Measurements from ENCODE around the gene TTC39A. TPM values are rescaled to one million over a fixed set of nuclear protein-coding genes. Genes with fewer than 3 reads are reported as not detected.
A peak's percentile ranks its signal among the peaks of the same experiment; 100 is the strongest.

The TTC39A gene
- total RNA-seq, 1 experiment from 2014 or later, result 0.35 TPM

DNA sequence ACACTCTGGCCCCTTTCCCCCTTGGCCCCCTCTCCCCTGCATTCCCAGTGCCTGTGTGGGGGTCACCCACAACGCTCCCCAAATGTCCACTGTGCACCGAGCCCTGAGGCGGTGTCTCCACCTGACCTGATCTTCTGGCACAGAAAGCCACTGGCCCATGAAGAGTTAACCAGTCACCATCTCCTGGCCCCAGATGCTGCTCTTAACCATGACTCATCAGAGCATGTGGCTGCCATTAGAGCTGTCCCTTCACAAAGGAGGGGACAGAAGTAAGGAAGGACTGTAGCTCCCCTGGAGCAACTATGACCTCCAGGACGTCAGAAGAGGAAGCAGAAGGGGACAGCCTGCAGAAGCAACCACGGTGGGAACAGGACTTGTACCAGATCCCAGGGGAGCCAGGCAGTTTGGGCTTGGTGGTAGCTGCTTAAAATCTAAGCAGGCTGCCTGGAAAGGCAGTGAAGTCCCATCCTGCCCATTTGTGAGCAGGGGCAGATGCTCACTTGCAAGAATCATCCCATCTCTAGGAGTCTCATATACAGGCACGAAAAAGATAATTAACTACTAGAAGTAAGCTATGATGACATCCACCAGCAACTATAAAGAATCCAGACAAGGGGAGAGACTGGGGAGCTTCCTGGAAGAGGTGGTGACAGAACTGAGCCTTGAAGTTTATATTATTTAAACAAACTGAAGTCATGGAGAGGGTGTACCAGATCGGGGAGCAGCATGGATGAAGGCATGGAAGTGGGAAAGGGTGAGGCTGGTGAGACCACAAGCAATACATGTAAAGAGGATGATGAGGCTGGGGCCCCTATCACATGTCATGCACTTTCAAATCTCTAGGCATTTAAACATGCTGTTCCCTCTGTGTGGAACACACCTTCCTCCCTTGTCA lies 1.1 kb upstream of the TTC39A start:
- no peaks in the 10 kb centered on the region for H3K27me3 Mint-ChIP-seq (ENCODE audit: insufficient read depth, unreplicated experiment)
- TF ChIP-seq, protein P1, sequence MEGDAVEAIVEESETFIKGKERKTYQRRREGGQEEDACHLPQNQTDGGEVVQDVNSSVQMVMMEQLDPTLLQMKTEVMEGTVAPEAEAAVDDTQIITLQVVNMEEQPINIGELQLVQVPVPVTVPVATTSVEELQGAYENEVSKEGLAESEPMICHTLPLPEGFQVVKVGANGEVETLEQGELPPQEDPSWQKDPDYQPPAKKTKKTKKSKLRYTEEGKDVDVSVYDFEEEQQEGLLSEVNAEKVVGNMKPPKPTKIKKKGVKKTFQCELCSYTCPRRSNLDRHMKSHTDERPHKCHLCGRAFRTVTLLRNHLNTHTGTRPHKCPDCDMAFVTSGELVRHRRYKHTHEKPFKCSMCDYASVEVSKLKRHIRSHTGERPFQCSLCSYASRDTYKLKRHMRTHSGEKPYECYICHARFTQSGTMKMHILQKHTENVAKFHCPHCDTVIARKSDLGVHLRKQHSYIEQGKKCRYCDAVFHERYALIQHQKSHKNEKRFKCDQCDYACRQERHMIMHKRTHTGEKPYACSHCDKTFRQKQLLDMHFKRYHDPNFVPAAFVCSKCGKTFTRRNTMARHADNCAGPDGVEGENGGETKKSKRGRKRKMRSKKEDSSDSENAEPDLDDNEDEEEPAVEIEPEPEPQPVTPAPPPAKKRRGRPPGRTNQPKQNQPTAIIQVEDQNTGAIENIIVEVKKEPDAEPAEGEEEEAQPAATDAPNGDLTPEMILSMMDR (IDR thresholded peaks at IDR 0.05; ENCODE audit: unreplicated experiment), result no peak
- BruUV-seq (replicated peaks), result no TSS peak
- POLR2A ChIA-PET, result interaction anchor here (0.5 to 1.3 kb wide), 4 partner anchors 16 to 94 kb away, joined by 3 to 5 read pairs (median 4); no protein-coding TSS in a partner anchor
- H3K27ac Mint-ChIP-seq (ENCODE audit: low read depth, unreplicated experiment), result peak overlapping the region; percentile 26
- peaks cover 13% of the 10 kb centered on the region for H3K4me1 Mint-ChIP-seq (ENCODE audit: insufficient read depth, unreplicated experiment)
- no peaks in the 10 kb centered on the region for H3K9me3 Mint-ChIP-seq (ENCODE audit: unreplicated experiment)
- intact Hi-C loops (cut with micrococcal nuclease), result no loop called here
- H3K36me3 Mint-ChIP-seq (ENCODE audit: insufficient read depth, unreplicated experiment), result no peaks in the 10 kb centered on the region
- DNase-seq (ENCODE audit: unreplicated experiment), result peak; percentile 53
- H3K4me3 Mint-ChIP-seq (ENCODE audit: unreplicated experiment), result peak overlapping the region; percentile 65
- CTCF ChIA-PET, result interaction anchor here (1.5 kb wide), 1 partner anchor 9 kb away, joined by 5 read pairs; no protein-coding TSS in a partner anchor

DNA sequence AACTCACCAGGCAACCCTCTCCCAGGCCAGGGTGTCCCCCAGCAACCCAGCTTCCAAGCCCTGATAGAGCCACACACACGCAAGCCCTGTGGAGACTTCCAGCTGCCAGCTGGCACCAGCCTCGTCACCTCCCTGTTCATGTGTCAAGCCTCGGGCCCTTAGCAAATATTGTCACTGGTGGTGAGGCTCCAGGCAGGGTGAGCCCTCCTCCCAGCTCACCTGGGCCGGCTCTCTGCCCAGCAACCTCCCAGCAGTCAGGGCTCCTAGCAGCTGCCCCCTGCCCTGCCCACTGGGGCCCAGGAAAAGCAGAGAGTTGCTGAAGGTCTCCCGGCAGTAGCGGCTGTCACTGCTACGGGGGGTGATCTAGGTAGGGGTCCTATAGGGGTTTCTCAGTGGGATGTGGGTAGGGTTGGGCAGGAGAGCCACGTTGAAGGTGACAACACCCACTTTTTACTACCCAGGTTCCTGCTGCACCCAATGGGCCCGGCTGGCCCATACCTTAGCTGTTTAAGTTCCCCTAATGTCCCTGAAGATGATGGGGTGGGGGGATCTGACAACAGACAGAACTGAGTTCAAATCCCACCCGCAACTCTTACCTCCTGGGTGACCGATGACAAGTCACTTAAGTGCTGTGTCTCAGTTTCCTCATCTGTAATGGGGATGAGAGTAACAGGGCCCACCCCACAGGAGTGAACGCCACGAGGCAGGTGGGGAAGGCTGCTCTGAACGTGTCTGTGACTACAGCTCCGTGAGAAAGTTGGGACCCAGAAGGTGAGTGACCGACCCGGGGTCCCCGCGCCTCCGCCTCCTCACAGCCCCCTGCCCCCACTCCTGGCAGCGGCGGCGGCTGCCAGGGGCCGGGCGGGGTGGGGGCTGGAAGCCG lies 678 bp downstream of the TTC39A start:
- intact Hi-C loops (cut with micrococcal nuclease), result no loop called here
- Mint-ChIP-seq H3K4me3 (ENCODE audit: unreplicated experiment) (peak overlapping the region; percentile 54), H3K36me3 (ENCODE audit: insufficient read depth, unreplicated experiment) (no peaks in the 10 kb centered on the region), H3K27me3 (ENCODE audit: insufficient read depth, unreplicated experiment) (no peaks in the 10 kb centered on the region), H3K9me3 (ENCODE audit: unreplicated experiment) (no peaks in the 10 kb centered on the region), H3K27ac (ENCODE audit: low read depth, unreplicated experiment) (no peak overlapping the region), H3K4me1 (ENCODE audit: insufficient read depth, unreplicated experiment) (peaks cover 13% of the 10 kb centered on the region)
- ChIA-PET CTCF (no interaction called here), POLR2A (no interaction called here)
- BruUV-seq (replicated peaks), result no TSS peak
- DNase-seq (ENCODE audit: unreplicated experiment), result no peak
- TF ChIP-seq, protein P1 (IDR thresholded peaks at IDR 0.05; ENCODE audit: unreplicated experiment), result no peak

- Mint-ChIP-seq H3K4me1 (ENCODE audit: insufficient read depth, unreplicated experiment) (peaks cover 13% of the 10 kb centered on the region), H3K4me3 (ENCODE audit: unreplicated experiment) (no peak overlapping the region)
Observed at GRCh38 chr1:51328926-51329325, 1.4 kb downstream of the TTC39A start.

More at GRCh38 chr1:51328926-51329325, 1.4 kb downstream of the TTC39A start:
- Mint-ChIP-seq H3K27me3 (ENCODE audit: insufficient read depth, unreplicated experiment) (no peaks in the 10 kb centered on the region), H3K36me3 (ENCODE audit: insufficient read depth, unreplicated experiment) (no peaks in the 10 kb centered on the region), H3K9me3 (ENCODE audit: unreplicated experiment) (no peaks in the 10 kb centered on the region), H3K27ac (ENCODE audit: low read depth, unreplicated experiment) (no peak overlapping the region)
- CTCF ChIA-PET, result no interaction called here
- POLR2A ChIA-PET, result no interaction called here
- no TSS peak for BruUV-seq (replicated peaks)
- intact Hi-C loops (cut with micrococcal nuclease), result no loop called here
- TF ChIP-seq, protein P1 (IDR thresholded peaks at IDR 0.05; ENCODE audit: unreplicated experiment), result no peak
- no peak for DNase-seq (ENCODE audit: unreplicated experiment)
